Gastroesophageal sphincter (tissue), 2 donors: ENCODE data around the gene INTS11.

Source experiments
- EP300 ChIP-seq: sonication (generic); formaldehyde crosslinking; IDR thresholded peaks from one replicate; pipeline ENCODE4 v1.6.1; 2017; ENCODE audit warnings: antibody characterized with exemption, mild to moderate bottlenecking
- POLR2A ChIP-seq, 2 donors: fragments of 450-650 bp; IDR thresholded peaks; one replicate each; pipeline ENCODE4 v1.6.1; 2017; ENCODE audit warnings: antibody characterized with exemption in 2 of 2, mild to moderate bottlenecking in 2 of 2, moderate library complexity in 1 of 2
- POLR2AphosphoS5 ChIP-seq: sonication (generic); formaldehyde crosslinking; IDR thresholded peaks from one replicate; pipeline ENCODE4 v1.6.1; 2017; ENCODE audit warnings: antibody characterized with exemption

GRCh38 chr1:1274299-1274930 is 50.0 kb downstream of the INTS11 start:
- TF ChIP-seq POLR2AphosphoS5 (no peak), POLR2A (IDR thresholded peaks at IDR 0.05) (no peak), EP300 (no peak)
